ENCODE measurements around the gene CPM. TPM values are rescaled to one million over a fixed set of nuclear protein-coding genes. Genes with fewer than 3 reads are reported as not detected.

CPM gene
- total RNA-seq, 1 donor from 2014 or later = not detected

DNA sequence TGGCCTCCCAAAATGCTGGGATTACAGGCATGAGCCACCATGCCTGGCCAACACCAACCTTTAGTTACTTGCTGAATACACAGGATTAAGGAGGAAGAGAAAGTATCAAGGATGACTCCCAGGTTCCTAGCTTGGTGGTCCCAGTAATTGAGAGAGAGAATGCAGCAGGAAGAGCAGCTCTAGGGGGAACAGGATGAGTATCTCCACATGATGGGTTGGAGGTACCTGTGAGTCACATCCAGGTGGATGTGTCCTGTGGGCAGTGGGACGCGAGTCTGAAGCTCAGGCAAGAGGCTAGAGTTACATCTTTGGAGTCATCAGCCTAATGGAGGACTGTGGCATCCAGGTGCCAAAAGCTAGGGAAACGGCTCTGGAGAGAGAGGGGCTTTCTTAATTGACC lies 77.9 kb downstream of the CPM start:
- H3K27me3 Mint-ChIP-seq (ENCODE audit: low read depth) = peaks cover 3% of the 10 kb centered on the region
- H3K4me1 Mint-ChIP-seq = no peaks in the 10 kb centered on the region
- no peak for DNase-seq (ENCODE audit: low read depth, low spot score)
- H3K36me3 Mint-ChIP-seq (ENCODE audit: low read depth) = no peaks in the 10 kb centered on the region
- no peaks in the 10 kb centered on the region for H3K9me3 Mint-ChIP-seq
- no peak overlapping the region for H3K4me3 Mint-ChIP-seq
- no peak for TF ChIP-seq CTCF (conservative IDR thresholded peaks at IDR 0.05)
- no peak overlapping the region for H3K27ac Mint-ChIP-seq (ENCODE audit: unreplicated experiment)

GRCh38 chr12:68854554-68854953 lies 78.4 kb downstream of the CPM start:
- H3K27me3 Mint-ChIP-seq (ENCODE audit: low read depth) = peaks cover 3% of the 10 kb centered on the region
- no peak for TF ChIP-seq CTCF (conservative IDR thresholded peaks at IDR 0.05)
- H3K9me3 Mint-ChIP-seq = no peaks in the 10 kb centered on the region
- H3K4me1 Mint-ChIP-seq = no peaks in the 10 kb centered on the region
- H3K4me3 Mint-ChIP-seq = no peak overlapping the region
- no peak overlapping the region for H3K27ac Mint-ChIP-seq (ENCODE audit: unreplicated experiment)
- no peaks in the 10 kb centered on the region for H3K36me3 Mint-ChIP-seq (ENCODE audit: low read depth)
- DNase-seq (ENCODE audit: low read depth, low spot score) = no peak

GRCh38 chr12:68854078-68854468 lies 78.9 kb downstream of the CPM start:
- Mint-ChIP-seq H3K4me3 (no peak overlapping the region), H3K36me3 (ENCODE audit: low read depth) (no peaks in the 10 kb centered on the region), H3K27me3 (ENCODE audit: low read depth) (peaks cover 3% of the 10 kb centered on the region), H3K4me1 (no peaks in the 10 kb centered on the region), H3K27ac (ENCODE audit: unreplicated experiment) (no peak overlapping the region), H3K9me3 (no peaks in the 10 kb centered on the region)
- no peak for DNase-seq (ENCODE audit: low read depth, low spot score)
- TF ChIP-seq CTCF (conservative IDR thresholded peaks at IDR 0.05) = no peak

DNA sequence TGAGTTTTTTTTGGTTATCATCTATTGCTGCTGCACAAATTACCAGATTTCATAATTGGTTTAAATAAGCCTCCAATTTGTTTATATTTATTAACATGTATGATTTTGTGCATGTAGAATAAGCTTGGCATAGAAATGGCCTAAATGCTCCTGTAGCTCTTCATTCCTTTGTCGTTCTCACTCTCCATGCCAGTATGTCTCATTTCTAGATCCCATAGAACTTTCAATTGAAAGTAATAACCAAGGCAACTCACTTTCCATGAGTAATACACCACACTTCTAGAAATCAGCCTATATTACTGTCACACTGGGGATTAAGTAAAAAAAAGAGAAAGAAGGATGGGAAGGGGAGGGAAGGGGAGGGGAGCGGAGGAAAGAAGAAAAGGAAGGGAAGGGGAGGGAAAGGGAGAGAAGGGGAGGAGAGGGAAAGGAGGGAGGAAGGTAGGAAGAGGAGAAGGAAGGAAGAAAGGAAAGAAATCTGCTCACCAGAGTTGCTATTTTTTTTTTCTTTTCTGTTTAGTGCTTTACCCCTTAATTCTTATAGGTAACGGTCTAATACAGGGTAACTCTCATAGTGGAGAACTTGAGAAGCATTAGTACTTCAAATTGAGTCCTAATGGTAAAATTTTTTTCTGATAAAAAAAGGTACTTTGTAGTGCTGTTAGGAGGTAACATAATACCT lies 79.4 kb downstream of the CPM start:
- no peaks in the 10 kb centered on the region for H3K4me1 Mint-ChIP-seq
- H3K4me3 Mint-ChIP-seq = no peak overlapping the region
- peaks cover 3% of the 10 kb centered on the region for H3K27me3 Mint-ChIP-seq (ENCODE audit: low read depth)
- H3K36me3 Mint-ChIP-seq (ENCODE audit: low read depth) = no peaks in the 10 kb centered on the region
- H3K27ac Mint-ChIP-seq (ENCODE audit: unreplicated experiment) = no peak overlapping the region
- DNase-seq (ENCODE audit: low read depth, low spot score) = no peak
- no peaks in the 10 kb centered on the region for H3K9me3 Mint-ChIP-seq
- TF ChIP-seq CTCF (conservative IDR thresholded peaks at IDR 0.05) = no peak

DNA sequence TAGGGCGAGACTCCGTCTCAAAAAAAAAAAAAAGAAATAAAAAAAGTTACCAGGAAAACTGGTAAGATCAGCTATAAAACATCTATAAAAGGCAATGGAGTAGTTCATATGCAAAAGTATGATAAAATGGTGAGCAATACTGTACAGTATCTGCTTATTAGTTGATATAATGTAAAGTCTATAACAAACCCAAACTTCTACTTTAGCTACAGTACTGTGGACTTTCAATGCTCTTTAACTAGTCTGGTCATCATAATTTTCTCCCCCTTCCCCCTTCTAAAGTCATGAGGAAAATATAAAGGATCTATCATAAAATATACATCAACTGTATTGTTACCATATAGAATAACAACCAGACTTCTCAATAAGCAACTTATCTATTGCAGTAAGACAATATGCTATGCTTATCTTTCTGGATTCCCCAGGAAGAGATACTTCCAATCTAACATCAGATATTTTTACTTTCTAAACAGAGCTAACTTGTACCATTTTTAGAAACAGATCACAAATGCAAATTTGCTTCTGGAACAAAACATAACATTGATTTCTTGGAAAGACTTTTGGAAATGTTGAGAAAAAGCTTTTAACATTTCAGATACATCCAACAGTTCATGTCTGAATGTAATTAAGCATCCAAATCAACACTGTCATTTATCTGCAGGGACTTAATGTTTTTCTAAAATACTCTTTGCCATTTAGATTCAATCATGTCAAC lies 81.2 kb downstream of the CPM start:
- Mint-ChIP-seq H3K9me3 (no peaks in the 10 kb centered on the region), H3K4me1 (no peaks in the 10 kb centered on the region), H3K4me3 (no peak overlapping the region), H3K36me3 (ENCODE audit: low read depth) (no peaks in the 10 kb centered on the region), H3K27me3 (ENCODE audit: low read depth) (peaks cover 3% of the 10 kb centered on the region), H3K27ac (ENCODE audit: unreplicated experiment) (no peak overlapping the region)
- no peak for TF ChIP-seq CTCF (conservative IDR thresholded peaks at IDR 0.05)
- DNase-seq (ENCODE audit: low read depth, low spot score) = no peak

All from neural crest cell (in vitro differentiated cells).